Measurements from ENCODE around the gene ANAPC5.

ANAPC5 gene

DNA sequence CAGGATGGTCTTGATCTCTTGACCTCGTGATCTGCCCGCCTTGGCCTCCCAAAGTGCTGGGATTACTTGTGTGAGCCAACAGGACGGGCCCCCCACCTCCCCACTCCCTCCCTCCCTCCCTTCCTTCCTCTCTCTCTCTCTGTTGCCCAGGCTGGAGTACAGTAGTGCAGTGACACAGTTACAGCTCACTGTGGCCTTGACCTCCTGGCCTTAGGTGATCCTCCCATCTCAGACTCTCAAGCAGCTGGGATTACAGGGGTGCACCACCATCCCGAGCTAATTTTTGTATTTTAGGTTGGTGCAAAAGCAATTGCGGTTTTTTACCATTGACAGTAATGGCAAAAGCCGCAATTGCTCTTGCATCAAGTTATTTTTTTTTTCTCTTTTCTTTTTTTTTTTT, 19.2 kb upstream of the ANAPC5 start:
- DNase-seq: no peak

DNA sequence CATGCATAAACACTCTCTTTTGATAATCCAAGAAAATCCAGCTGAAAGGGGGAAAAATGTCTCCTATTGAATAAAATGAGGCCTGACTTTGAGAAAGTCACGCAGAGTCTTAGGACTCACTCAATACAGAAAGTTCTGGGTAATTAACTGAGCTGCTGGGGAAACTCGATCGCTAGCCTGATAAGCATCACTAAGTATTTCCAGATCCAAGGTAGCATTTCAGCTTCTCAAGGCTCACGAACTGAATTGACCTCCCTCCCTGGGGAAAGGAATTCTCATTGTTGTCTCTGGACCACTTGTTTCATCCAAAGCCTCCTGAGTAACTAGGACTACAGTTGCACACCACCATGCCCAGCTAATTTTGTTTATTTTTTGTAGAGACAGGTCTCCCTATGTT, 13.8 kb upstream of the ANAPC5 start:
- no peak for DNase-seq

GRCh38 chr12:121365416-121366062, 13.3 kb upstream of the ANAPC5 start:
- no peak for DNase-seq

DNA sequence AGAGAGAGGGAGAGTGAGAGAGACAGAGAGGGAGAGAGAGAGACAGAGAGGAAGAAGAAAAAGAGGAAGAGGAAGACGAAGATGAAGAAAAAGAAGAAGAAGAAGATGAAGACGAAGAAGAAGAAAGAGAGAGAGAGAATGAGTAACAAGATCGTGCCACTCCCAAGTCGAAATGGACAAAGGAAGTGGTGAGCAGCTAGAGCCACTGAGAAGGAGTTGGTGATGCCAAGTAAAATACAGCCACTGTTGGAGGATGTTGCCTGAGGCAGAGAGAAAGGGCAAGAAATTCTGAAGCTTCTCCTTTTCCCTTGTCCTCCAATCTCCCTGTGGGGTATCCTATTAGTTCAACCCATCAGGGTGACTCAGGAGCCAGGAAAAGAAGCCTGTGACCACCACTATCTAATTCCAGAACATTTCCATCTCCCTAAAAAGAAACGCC, 12.5 kb upstream of the ANAPC5 start:
- no peak for DNase-seq

DNA sequence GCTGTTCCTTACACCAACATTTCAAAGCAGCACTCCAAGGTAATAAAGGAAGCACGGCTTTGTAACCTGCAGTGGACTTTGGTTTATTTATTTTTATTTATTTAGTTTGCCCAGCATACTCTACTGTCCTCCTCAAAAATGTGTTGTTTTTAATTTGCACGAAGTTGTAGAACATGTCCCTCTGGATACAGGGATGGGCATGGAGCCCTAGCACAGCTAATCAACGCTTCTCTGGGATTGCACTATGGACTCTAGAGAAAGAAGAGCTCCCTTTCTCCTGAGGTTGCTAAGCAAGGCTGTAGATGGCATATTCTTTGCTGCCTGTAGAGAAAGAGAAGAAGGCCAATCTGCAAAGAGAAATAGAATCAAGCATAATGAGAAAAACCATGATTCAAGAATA, 5.9 kb upstream of the ANAPC5 start:
- no peak for DNase-seq

GRCh38 chr12:121357331-121357730, 5.1 kb upstream of the ANAPC5 start:
- no peak for DNase-seq

GRCh38 chr12:121356657-121357056, 4.4 kb upstream of the ANAPC5 start:
- no peak for DNase-seq

- DNase-seq: no peak
These were observed 3.6 kb upstream of the ANAPC5 start for GRCh38 chr12:121355818-121356217.

DNA sequence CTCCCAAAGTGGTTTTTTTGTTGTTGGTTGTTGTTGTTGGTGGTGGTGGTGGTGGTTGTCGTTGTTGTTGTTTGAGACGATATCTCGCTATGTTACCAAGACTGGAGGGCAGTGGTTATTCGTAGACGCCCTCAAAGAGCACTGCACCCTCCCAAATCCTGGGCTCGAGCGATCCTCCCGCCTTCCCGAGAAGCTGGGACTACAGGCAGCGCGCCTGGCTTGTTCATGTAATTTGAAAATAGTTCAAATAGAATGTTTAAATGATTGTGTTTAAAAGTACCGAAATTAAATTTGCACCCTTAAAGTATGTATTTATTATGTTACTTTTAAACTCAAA, 439 bp upstream of the ANAPC5 start:
- no peak for DNase-seq

- no peak for DNase-seq
These were observed 5.5 kb downstream of the ANAPC5 start for GRCh38 chr12:121346747-121347146.

DNA sequence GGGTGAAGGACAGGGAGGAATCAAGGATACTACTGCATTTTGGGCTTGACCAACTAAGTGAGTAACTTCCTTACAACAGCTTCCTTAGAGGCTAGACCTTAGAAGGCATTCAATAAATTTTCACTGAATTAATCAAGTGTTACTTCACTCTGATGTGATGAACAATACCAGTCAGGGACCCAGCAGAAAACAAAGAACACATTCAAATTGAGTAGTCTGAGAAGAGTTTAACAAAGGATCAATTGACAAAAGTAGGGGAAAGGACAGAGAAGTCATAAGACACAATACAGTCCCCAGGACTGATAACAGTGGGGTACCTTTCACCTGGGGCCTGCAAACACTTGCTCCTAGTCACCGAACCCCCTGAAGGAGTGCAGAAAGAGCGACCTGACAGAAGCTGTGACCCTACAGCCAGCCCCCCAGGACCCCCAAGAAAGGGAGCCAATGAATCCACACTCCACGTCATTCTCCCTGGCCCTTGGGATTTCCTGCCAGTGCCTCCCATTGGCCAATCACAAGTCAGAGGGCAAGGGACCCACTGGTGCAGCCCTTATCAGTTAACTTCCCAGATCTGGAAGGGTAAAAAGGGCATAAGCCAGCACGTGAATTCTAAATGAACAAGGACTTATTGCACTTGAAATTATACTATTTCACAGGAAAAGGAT, 6.9 kb downstream of the ANAPC5 start:
- DNase-seq: no peak

DNA sequence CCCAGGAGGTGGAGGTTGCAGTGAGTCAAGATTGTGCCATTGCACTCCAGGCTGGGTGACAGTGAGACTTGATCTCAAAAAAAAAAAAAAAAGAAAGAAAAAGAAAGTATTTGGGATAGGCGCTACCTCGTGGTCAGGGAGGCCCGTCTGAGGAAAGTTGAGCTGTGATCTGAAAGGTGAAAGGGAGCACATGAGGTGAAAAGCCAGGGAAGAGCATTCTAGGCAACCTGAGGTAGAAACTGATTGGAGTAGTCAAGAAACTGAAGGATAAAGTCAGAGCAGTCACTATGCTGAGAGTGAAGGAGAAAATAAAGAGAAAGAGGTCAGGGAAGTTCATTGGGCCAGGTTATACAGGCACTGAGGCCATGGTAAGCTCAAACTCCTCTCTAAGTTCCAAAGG, 7.7 kb downstream of the ANAPC5 start:
- DNase-seq: no peak

- no peak for DNase-seq
These were observed 14.8 kb downstream of the ANAPC5 start for GRCh38 chr12:121337416-121337815.

DNA sequence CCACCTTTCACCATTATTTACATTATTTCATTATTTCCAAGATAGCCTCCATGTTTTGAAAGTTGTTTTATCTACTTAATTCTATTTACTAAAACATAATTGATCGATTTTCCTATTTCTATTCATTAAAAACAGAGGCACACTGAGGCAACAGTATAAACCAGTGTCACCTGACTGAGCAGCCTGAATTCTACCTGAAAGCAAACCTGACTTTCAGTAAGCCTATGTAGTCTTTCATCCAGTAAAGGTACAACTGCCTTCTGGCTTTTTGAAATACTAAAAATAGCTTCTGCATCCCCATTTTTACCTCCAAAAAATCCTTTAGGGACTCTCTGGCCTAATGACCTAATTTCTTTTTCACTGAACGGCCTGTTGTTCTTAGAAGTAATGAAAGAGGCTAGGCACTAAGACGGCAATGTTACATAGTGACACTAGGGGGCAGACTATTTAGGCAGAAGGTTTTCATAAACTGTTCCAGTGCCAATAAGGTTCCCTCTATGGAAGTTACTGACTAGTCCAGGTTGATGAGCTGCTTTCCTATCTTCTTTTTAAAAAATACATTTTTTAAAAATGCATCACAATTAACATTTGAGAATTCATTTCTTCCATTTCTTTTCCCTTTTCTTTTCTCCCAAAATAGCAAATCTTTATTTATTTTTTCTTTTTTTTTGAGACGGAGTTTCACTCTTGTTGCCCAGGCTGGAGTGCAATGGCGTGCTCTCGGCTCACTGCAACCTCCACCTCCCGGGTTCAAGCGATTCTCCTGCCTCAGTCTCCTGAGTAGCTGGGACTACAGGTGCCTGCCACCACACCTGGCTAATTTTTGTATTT, 17.5 kb downstream of the ANAPC5 start:
- no peak for DNase-seq

- DNase-seq: no peak
These were observed 18.5 kb downstream of the ANAPC5 start for GRCh38 chr12:121333747-121334146.

- DNase-seq: no peak
These were observed 21.0 kb downstream of the ANAPC5 start for GRCh38 chr12:121331248-121331647.

DNA sequence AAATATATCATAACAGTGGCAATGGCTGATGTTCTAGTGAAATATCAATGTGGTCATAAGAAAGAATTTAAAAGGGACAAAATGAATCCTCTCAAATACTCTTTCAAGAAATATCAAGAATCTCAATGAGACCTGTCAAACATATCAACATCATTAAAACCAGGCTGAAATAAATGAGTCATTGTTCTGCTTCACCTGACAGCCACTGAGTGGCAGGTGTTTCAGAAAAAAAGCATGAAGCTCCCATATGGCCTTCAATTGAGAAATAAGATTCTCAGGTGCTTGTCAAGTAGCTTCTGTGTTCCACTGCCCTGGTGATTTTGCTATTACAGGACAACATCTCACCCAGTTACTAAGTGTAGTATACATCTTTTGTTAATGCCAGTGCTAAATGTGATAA, 21.5 kb downstream of the ANAPC5 start:
- no peak for DNase-seq

DNA sequence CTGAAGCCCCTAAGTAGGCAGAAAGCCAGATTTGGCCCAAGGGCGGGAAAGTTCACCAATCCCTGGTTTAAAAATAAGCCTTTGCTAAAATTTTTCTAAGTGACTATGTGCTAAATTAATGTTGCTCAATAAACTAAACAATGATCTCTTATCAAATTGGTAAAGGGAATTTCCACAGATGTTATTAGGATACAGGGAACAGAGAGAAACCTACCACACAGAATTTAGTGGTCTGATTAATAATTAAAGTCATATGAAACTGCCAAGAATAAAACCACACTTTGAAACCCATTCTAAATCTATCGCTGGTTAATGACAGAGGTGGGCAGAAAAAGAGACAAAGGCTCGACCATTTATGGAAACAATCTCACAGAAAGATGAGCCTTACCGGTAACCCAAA, 22.0 kb downstream of the ANAPC5 start:
- DNase-seq: no peak

DNA sequence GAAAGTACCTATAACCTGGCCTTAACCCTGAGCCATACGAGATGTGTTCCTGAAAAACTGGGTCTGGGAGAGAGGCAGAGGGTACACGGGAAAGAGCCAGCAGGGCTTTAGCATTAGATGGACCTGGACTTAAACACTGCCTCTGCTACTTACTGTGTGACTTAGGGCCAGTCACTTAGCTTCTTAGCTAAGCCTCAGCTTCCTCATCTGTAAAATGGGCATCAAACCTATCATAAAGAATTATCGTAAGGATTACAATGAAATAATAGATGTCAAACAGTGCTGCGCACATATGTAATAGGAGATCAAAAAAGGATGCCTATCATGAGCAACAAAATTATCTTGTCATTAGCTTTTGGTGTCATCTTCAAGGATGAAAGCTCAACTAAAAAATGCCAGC, 23.6 kb downstream of the ANAPC5 start:
- DNase-seq: no peak

DNA sequence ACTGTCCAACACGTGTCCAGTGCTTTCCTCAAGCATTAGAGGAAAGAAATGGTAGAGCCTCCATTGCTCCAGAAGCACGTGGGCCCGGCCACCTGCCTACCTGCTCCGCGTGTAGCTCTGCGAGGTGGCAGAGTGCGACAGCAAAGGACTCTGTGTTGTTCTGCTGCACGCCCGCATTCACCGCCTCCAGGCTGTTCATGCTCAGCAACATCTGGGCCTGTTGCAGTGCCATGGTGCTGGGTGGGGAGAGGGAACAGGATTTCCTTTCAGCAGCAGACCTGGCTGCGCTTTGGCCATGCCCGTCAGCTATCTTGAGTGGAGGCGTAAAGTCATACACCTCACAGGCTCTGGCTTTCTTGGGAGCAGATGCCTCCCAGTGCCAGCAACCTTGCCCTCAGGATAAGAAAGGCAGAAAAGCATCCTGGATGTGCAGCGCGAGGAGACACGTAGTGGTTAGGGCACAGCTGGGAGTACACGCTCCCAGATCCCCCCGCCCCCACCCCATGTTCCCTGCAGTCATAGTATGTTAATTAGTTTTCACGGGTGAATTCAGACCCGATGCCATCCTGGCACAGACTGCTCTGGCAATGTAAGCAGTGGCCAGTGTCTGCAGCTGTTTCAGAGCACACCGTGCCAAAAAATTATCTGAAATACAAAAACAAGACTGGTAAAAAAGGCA, 25.1 kb downstream of the ANAPC5 start:
- no peak for DNase-seq

DNA sequence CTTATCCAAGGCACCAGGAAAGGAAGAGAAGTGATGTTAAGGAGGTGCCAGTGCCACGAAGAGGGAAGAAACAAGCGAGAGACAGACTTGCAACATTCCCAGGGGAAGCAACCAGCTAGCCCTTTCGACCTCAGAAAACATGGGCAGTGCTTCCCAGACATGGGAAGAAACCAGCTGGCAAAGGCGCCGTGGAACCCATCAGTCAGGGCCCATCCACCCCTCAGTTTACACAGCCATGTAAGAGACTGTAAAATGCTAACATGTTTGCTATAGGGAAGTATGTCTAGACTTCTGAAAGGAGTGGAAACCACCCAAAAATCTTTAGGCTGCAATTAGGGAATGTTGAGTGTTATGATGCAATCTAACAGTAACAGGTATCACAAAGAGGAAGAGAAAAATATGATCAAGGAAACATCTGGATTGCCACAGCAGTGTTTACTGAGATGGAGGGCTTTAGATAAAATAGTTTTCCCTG, 26.3 kb downstream of the ANAPC5 start:
- no peak for DNase-seq

- DNase-seq: no peak
These were observed 28.3 kb downstream of the ANAPC5 start for GRCh38 chr12:121323908-121324307.

- DNase-seq: no peak
These were observed 34.1 kb downstream of the ANAPC5 start for GRCh38 chr12:121318121-121318520.
